ENCODE results near the gene STARD4. TPM values are rescaled to one million over a fixed set of nuclear protein-coding genes. Genes with fewer than 3 reads are reported as not detected.

Gene STARD4
- total RNA-seq, 3 donors from 2014 or later, result 18.8 to 37.5 (median 36.0) TPM

DNA sequence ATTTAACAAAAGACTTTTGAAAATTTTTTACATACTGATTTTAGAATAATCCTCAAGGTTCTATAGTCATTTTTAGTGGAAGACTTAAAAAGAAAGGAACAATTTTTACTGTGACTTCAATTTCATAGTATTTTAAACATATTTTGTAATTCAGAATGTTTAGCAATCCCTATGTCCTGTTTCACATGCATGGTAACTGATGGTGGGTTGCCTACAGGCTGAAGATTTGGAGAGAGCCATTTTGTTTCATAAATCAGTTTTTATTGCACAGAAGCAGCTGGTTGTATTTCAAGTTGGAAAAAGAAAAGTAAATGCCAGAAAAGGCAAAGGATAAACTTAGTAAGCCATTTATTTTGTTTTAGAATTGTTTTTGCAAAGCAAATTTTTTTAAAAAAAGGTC, 24.0 kb downstream of the STARD4 start:
- H3K9me3 ChIP-seq, result no peaks in the 10 kb centered on the region
- no peak for DNase-seq
- no peaks in the 10 kb centered on the region for H3K36me3 ChIP-seq (ENCODE audit: low read depth)
- H3K4me1 ChIP-seq (ENCODE audit: low read depth), result no peaks in the 10 kb centered on the region
- intact Hi-C loops (cut with DNase I, micrococcal nuclease), result no loop called here
- no peak overlapping the region for H3K4me3 ChIP-seq
- no peak for TF ChIP-seq CTCF (IDR thresholded peaks at IDR 0.05)
- no peak for ATAC-seq

DNA sequence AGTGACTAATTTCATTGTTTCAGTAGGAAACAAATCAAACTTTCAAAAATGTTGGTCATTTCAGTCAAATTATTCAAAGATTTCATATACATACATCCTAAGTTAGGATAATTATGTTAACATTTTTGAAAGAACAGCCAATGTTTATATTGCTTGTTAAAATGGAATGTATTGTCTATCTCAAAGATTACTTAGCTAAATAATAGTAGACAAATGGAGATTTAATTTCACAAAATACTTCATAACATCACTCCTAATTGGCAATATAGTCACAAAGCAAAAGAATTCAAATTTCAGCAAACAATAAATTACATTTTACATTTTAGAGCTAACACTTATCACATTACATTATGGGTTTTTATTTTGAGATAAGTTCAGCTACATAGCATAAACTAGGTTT, 25.4 kb downstream of the STARD4 start:
- Histone ChIP-seq H3K4me1 (ENCODE audit: low read depth) (no peaks in the 10 kb centered on the region), H3K9me3 (no peaks in the 10 kb centered on the region), H3K4me3 (no peak overlapping the region), H3K36me3 (ENCODE audit: low read depth) (no peaks in the 10 kb centered on the region)
- intact Hi-C loops (cut with DNase I, micrococcal nuclease), result no loop called here
- no peak for TF ChIP-seq CTCF (IDR thresholded peaks at IDR 0.05)
- no peak for DNase-seq
- ATAC-seq, result no peak

GRCh38 chr5:111486055-111486454, 26.3 kb downstream of the STARD4 start:
- Histone ChIP-seq H3K4me1 (ENCODE audit: low read depth) (no peaks in the 10 kb centered on the region), H3K36me3 (ENCODE audit: low read depth) (no peaks in the 10 kb centered on the region), H3K9me3 (no peaks in the 10 kb centered on the region), H3K4me3 (no peak overlapping the region)
- DNase-seq (no peak), ATAC-seq (no peak)
- no peak for TF ChIP-seq CTCF (IDR thresholded peaks at IDR 0.05)
- intact Hi-C loops (cut with DNase I, micrococcal nuclease), result no loop called here

DNA sequence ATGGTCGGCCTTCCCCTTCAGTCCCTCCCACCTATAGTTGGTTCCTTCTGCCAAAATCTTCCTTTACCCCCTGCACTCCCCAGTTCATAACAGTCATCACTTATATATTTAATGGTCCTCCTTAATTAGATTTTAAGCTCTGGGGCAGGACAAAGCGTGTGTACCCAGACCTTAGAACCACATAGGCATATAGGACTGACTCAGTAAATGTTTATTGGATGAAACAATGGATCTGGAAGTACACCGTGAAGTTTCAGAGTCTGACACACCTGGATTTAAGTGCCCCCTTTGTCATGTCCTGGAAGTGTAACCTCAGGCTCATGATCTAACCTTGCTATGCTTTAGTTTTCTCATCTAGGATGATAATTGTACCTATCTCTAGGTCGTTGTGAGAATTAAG, 32.0 kb downstream of the STARD4 start:
- ATAC-seq (no peak), DNase-seq (no peak)
- TF ChIP-seq CTCF (IDR thresholded peaks at IDR 0.05), result no peak
- H3K4me1 ChIP-seq (ENCODE audit: low read depth), result no peaks in the 10 kb centered on the region
- no peaks in the 10 kb centered on the region for H3K9me3 ChIP-seq
- intact Hi-C loops (cut with DNase I, micrococcal nuclease), result no loop called here
- no peak overlapping the region for H3K4me3 ChIP-seq
- no peaks in the 10 kb centered on the region for H3K36me3 ChIP-seq (ENCODE audit: low read depth)

GRCh38 chr5:111478898-111479297, 33.4 kb downstream of the STARD4 start:
- Histone ChIP-seq H3K9me3 (no peaks in the 10 kb centered on the region), H3K4me1 (ENCODE audit: low read depth) (no peaks in the 10 kb centered on the region), H3K4me3 (no peak overlapping the region), H3K36me3 (ENCODE audit: low read depth) (no peaks in the 10 kb centered on the region)
- ATAC-seq (no peak), DNase-seq (no peak)
- intact Hi-C loops (cut with DNase I, micrococcal nuclease), result no loop called here
- no peak for TF ChIP-seq CTCF (IDR thresholded peaks at IDR 0.05)

DNA sequence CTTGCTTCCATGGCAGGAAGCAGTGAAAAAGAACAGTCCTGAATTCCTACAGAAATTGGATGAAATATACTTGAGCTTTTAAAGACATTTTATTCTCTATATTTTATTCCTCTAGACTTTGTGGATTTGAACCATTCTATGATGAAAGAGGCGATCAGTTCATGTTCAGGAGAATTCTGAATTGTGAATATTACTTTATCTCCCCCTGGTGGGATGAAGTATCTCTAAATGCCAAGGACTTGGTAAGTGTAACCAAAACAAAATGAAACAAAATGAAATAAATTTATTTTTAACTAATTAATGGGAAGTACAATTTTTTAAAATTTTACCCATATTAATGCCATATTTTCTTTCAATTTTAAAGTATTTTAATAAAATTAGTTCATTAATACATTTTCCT, 34.1 kb downstream of the STARD4 start:
- Histone ChIP-seq H3K9me3 (no peaks in the 10 kb centered on the region), H3K4me1 (ENCODE audit: low read depth) (no peaks in the 10 kb centered on the region), H3K4me3 (no peak overlapping the region), H3K36me3 (ENCODE audit: low read depth) (no peaks in the 10 kb centered on the region)
- DNase-seq, result no peak
- intact Hi-C loops (cut with DNase I, micrococcal nuclease), result no loop called here
- ATAC-seq, result no peak
- TF ChIP-seq CTCF (IDR thresholded peaks at IDR 0.05), result no peak
